ENCODE results near the gene KIF3B.
"Not testable (repeated sequence)": the region's sequence is repeated elsewhere in the genome, so short reads cannot be mapped to it uniquely, and the experiment has no call there.

KIF3B gene

GRCh38 chr20:32368925-32369324 lies 91.5 kb downstream of the KIF3B start:
- Histone ChIP-seq H3K4me2 (peak overlapping the region; percentile 18; the same call in 1 of the 2 replicates), H3K27ac (no peak overlapping the region), H3K36me3 (peaks cover 80% of the 10 kb centered on the region), H4K20me1 (peaks cover 100% of the 10 kb centered on the region), H3K9ac (no peak overlapping the region), H3K4me3 (no peak overlapping the region), H3K4me1 (peaks cover 51% of the 10 kb centered on the region), H3K9me3 (no peaks in the 10 kb centered on the region), H3K27me3 (no peaks in the 10 kb centered on the region)
- TF ChIP-seq Cebpa-rat (IDR thresholded peaks at IDR 0.05), result no peak

GRCh38 chr20:32370897-32371296 lies 93.4 kb downstream of the KIF3B start:
- H3K27ac ChIP-seq, result no peak overlapping the region
- H3K36me3 ChIP-seq, result peaks cover 95% of the 10 kb centered on the region
- no peak overlapping the region for H3K4me2 ChIP-seq
- H3K4me1 ChIP-seq, result peaks cover 33% of the 10 kb centered on the region
- no peak overlapping the region for H3K4me3 ChIP-seq
- H3K27me3 ChIP-seq, result no peaks in the 10 kb centered on the region
- H3K9ac ChIP-seq, result no peak overlapping the region
- no peaks in the 10 kb centered on the region for H3K9me3 ChIP-seq
- no peak for TF ChIP-seq Cebpa-rat (IDR thresholded peaks at IDR 0.05)
- H4K20me1 ChIP-seq, result peaks cover 100% of the 10 kb centered on the region

- Histone ChIP-seq H3K36me3 (peaks cover 90% of the 10 kb centered on the region), H3K27me3 (no peaks in the 10 kb centered on the region), H3K4me3 (no peak overlapping the region), H3K9me3 (no peaks in the 10 kb centered on the region), H4K20me1 (peaks cover 95% of the 10 kb centered on the region), H3K27ac (no peak overlapping the region), H3K4me2 (no peak overlapping the region), H3K9ac (no peak overlapping the region), H3K4me1 (no peaks in the 10 kb centered on the region)
- no peak for TF ChIP-seq Cebpa-rat (IDR thresholded peaks at IDR 0.05)
These were observed 101.0 kb downstream of the KIF3B start for GRCh38 chr20:32378461-32378860.

- not testable (repeated sequence) for H3K4me2 ChIP-seq, H3K4me3 ChIP-seq, H3K9me3 ChIP-seq, H3K9ac ChIP-seq, H3K27me3 ChIP-seq, H3K27ac ChIP-seq
- H4K20me1 ChIP-seq, result peaks cover 95% of the 10 kb centered on the region
- peaks cover 11% of the 10 kb centered on the region; the same call in 1 of the 2 replicates for H3K4me1 ChIP-seq
- TF ChIP-seq Cebpa-rat (IDR thresholded peaks at IDR 0.05), result peak; percentile 85
- peaks cover 85% of the 10 kb centered on the region for H3K36me3 ChIP-seq
These were observed 102.6 kb downstream of the KIF3B start for GRCh38 chr20:32380037-32380436.

GRCh38 chr20:32380745-32381144 lies 103.3 kb downstream of the KIF3B start:
- Histone ChIP-seq H3K27me3 (no peaks in the 10 kb centered on the region), H3K9me3 (no peaks in the 10 kb centered on the region), H3K4me2 (no peak overlapping the region), H3K4me3 (no peak overlapping the region), H3K9ac (no peak overlapping the region), H3K4me1 (peaks cover 18% of the 10 kb centered on the region; the same call in 1 of the 2 replicates), H3K36me3 (peaks cover 80% of the 10 kb centered on the region), H4K20me1 (peaks cover 95% of the 10 kb centered on the region), H3K27ac (no peak overlapping the region)
- no peak for TF ChIP-seq Cebpa-rat (IDR thresholded peaks at IDR 0.05)

GRCh38 chr20:32382102-32382950 lies 104.9 kb downstream of the KIF3B start:
- H3K27ac ChIP-seq, result no peak overlapping the region
- H3K4me2 ChIP-seq, result no peak overlapping the region
- H3K4me3 ChIP-seq, result no peak overlapping the region
- TF ChIP-seq Cebpa-rat (IDR thresholded peaks at IDR 0.05), result no peak
- no peak overlapping the region for H3K9ac ChIP-seq
- peaks cover 100% of the 10 kb centered on the region for H4K20me1 ChIP-seq
- H3K4me1 ChIP-seq, result peaks cover 34% of the 10 kb centered on the region
- H3K9me3 ChIP-seq, result no peaks in the 10 kb centered on the region
- peaks cover 80% of the 10 kb centered on the region for H3K36me3 ChIP-seq
- H3K27me3 ChIP-seq, result no peaks in the 10 kb centered on the region

GRCh38 chr20:32383441-32383840 lies 106.0 kb downstream of the KIF3B start:
- H3K27me3 ChIP-seq, H3K4me3 ChIP-seq, H3K4me2 ChIP-seq, H3K9ac ChIP-seq, H3K27ac ChIP-seq, H3K9me3 ChIP-seq: not testable (repeated sequence)
- Histone ChIP-seq H3K36me3 (peaks cover 80% of the 10 kb centered on the region), H4K20me1 (peaks cover 100% of the 10 kb centered on the region), H3K4me1 (peaks cover 40% of the 10 kb centered on the region)

All from BLaER1 (cell line).